ENCODE data around the gene NOX5.
A peak's percentile ranks its signal among the peaks of the same experiment; 100 is the strongest.
"Not testable (repeated sequence)": the region's sequence is repeated elsewhere in the genome, so short reads cannot be mapped to it uniquely, and the experiment has no call there.

The NOX5 gene

GRCh38 chr15:69014454-69014853, at the start of gene NOX5:
NOX5 (plus strand) TSS chr15:69014695; CDS start chr15:69014736, 41 bp downstream.
- DNase-seq (ENCODE audit: low spot score) = peak; percentile 43

GRCh38 chr15:68966996-68967395, 47.5 kb upstream of the NOX5 start:
- DNase-seq (ENCODE audit: low spot score) = no peak

GRCh38 chr15:68967948-68968347, 46.5 kb upstream of the NOX5 start:
- no peak for DNase-seq (ENCODE audit: low spot score)

GRCh38 chr15:68969298-68969697, 45.2 kb upstream of the NOX5 start:
- no peak for DNase-seq (ENCODE audit: low spot score)

- no peak for DNase-seq (ENCODE audit: low spot score)
Observed at GRCh38 chr15:68972201-68973065, 42.1 kb upstream of the NOX5 start.

- not testable (repeated sequence) for DNase-seq (ENCODE audit: low spot score)
Observed at GRCh38 chr15:68975651-68976160, 38.8 kb upstream of the NOX5 start.

- DNase-seq (ENCODE audit: low spot score) = not testable (repeated sequence)
Observed at GRCh38 chr15:68977426-68977825, 37.1 kb upstream of the NOX5 start.

GRCh38 chr15:68979006-68979405, 35.5 kb upstream of the NOX5 start:
- no peak for DNase-seq (ENCODE audit: low spot score)

- DNase-seq (ENCODE audit: low spot score) = no peak
Observed at GRCh38 chr15:68979816-68980215, 34.7 kb upstream of the NOX5 start.

- no peak for DNase-seq (ENCODE audit: low spot score)
Observed at GRCh38 chr15:68980786-68981185, 33.7 kb upstream of the NOX5 start.

- DNase-seq (ENCODE audit: low spot score) = no peak
Observed at GRCh38 chr15:68981941-68982340, 32.6 kb upstream of the NOX5 start.

- DNase-seq (ENCODE audit: low spot score) = no peak
Observed at GRCh38 chr15:68982976-68983563, 31.4 kb upstream of the NOX5 start.

- DNase-seq (ENCODE audit: low spot score) = no peak
Observed at GRCh38 chr15:68983961-68984481, 30.5 kb upstream of the NOX5 start.

- DNase-seq (ENCODE audit: low spot score) = no peak
Observed at GRCh38 chr15:68984586-68984985, 29.9 kb upstream of the NOX5 start.

- no peak for DNase-seq (ENCODE audit: low spot score)
Observed at GRCh38 chr15:68985361-68985891, 29.1 kb upstream of the NOX5 start.

- no peak for DNase-seq (ENCODE audit: low spot score)
Observed at GRCh38 chr15:68986322-68986721, 28.2 kb upstream of the NOX5 start.

- no peak for DNase-seq (ENCODE audit: low spot score)
Observed at GRCh38 chr15:68987120-68987519, 27.4 kb upstream of the NOX5 start.

- DNase-seq (ENCODE audit: low spot score) = no peak
Observed at GRCh38 chr15:68987676-68988075, 26.8 kb upstream of the NOX5 start.

GRCh38 chr15:68989541-68990230, 24.8 kb upstream of the NOX5 start:
- no peak for DNase-seq (ENCODE audit: low spot score)

- no peak for DNase-seq (ENCODE audit: low spot score)
Observed at GRCh38 chr15:68990231-68990991, 24.1 kb upstream of the NOX5 start.

GRCh38 chr15:68990992-68991500, 23.4 kb upstream of the NOX5 start:
- DNase-seq (ENCODE audit: low spot score) = no peak

Measured in SW480 (cell line).